Transverse colon (tissue), 4 donors: ENCODE measurements around the gene ZBTB40.

ENCODE experiments used
- CTCF ChIP-seq, 5 experiments: fragments of 200-600 bp in 3 of 5; fragments of 450-650 bp in 2 of 5; sonication (generic) in 3 of 5; IDR thresholded peaks; 1 replicate in 2 of 5; 2 replicates in 3 of 5; pipeline ENCODE4 v1.5.1; 2016 to 2017; ENCODE audit warnings: antibody characterized with exemption in 5 of 5, inconsistent platforms in 3 of 5, mild to moderate bottlenecking in 2 of 5, moderate library complexity in 1 of 5
- EP300 ChIP-seq: sonication (generic); formaldehyde crosslinking; IDR thresholded peaks from one replicate; pipeline ENCODE4 v1.6.1; 2017; ENCODE audit warnings: antibody characterized with exemption, low read depth
- POLR2A ChIP-seq: fragments of 450-650 bp; IDR thresholded peaks from one replicate; pipeline ENCODE4 v1.6.1; 2016; ENCODE audit warnings: antibody characterized with exemption, mild to moderate bottlenecking, moderate library complexity
- POLR2AphosphoS5 ChIP-seq, 3 donors: sonication (generic); formaldehyde crosslinking; IDR thresholded peaks; one replicate each; pipeline ENCODE4 v1.6.1; 2016; ENCODE audit warnings: antibody characterized with exemption in 3 of 3

- TF ChIP-seq CTCF (IDR thresholded peaks at IDR 0.05) (no peak), POLR2A (no peak), EP300 (no peak), POLR2AphosphoS5 (IDR thresholded peaks at IDR 0.05) (no peak)
Observed at GRCh38 chr1:22472596-22472995, 20.9 kb downstream of the ZBTB40 start.
